Mesenchymal stem cell (in vitro differentiated cells and primary cell): Measurements from ENCODE around the gene OPCML.

ENCODE experiments used
- DNase-seq: peaks from one replicate; pipeline ENCODE4 v3.0.0-alpha.2; 2013
- H2AFZ ChIP-seq: one replicate; pipeline ENCODE4 v1.6.1; 2013; ENCODE audit warnings: low read depth, mild to moderate bottlenecking, control low read depth, inconsistent platforms, low read length, moderate library complexity
- H2AK5ac ChIP-seq: 2 replicates; pipeline ENCODE4 v1.6.1; 2013; ENCODE audit warnings: low read length, moderate library complexity, mild to moderate bottlenecking, inconsistent platforms; ENCODE audit not compliant: severe bottlenecking
- H2BK120ac ChIP-seq: one replicate; pipeline ENCODE4 v1.6.1; 2013; ENCODE audit warnings: low read depth, mild to moderate bottlenecking, inconsistent platforms, low read length, moderate library complexity
- H2BK12ac ChIP-seq, 2 experiments: one replicate each; pipeline ENCODE4 v1.6.1; 2013; ENCODE audit warnings: inconsistent platforms in 2 of 2, low read length in 2 of 2, mild to moderate bottlenecking in 2 of 2, moderate library complexity in 2 of 2, control low read depth in 1 of 2
- H2BK15ac ChIP-seq: one replicate; pipeline ENCODE4 v1.6.1; 2013; ENCODE audit warnings: mild to moderate bottlenecking, low read depth, inconsistent platforms; ENCODE audit not compliant: poor library complexity, severe bottlenecking
- H2BK5ac ChIP-seq: 2 replicates; pipeline ENCODE4 v1.6.1; 2013; ENCODE audit warnings: low read depth, mild to moderate bottlenecking, low read length, control low read depth, inconsistent platforms; ENCODE audit not compliant: poor library complexity, severe bottlenecking
- H3K14ac ChIP-seq, 2 experiments: one replicate each; pipeline ENCODE4 v1.6.1; 2013; ENCODE audit warnings: inconsistent platforms in 2 of 2, low read length in 2 of 2, control low read depth in 1 of 2, mild to moderate bottlenecking in 1 of 2, moderate library complexity in 1 of 2
- H3K18ac ChIP-seq, 2 experiments: one replicate each; pipeline ENCODE4 v1.6.1; 2013; ENCODE audit warnings: inconsistent platforms in 2 of 2, low read length in 2 of 2, control low read depth in 1 of 2, low read depth in 1 of 2, mild to moderate bottlenecking in 1 of 2
- H3K23ac ChIP-seq, 2 experiments: one replicate each; pipeline ENCODE4 v1.6.1; 2013; ENCODE audit warnings: inconsistent platforms in 2 of 2, low read length in 2 of 2, mild to moderate bottlenecking in 2 of 2, moderate library complexity in 2 of 2, control low read depth in 1 of 2
- H3K27ac ChIP-seq: 2 replicates; pipeline ENCODE4 v1.5.1; 2013; ENCODE audit warnings: mild to moderate bottlenecking, moderate library complexity, low read length, control low read depth, inconsistent platforms; ENCODE audit not compliant: poor library complexity, severe bottlenecking
- H3K27me3 ChIP-seq, 2 experiments: 2 replicates each; pipeline versions ENCODE4 v1.6.1 to v1.7.0; 2013; ENCODE audit warnings: low read length in 2 of 2, mild to moderate bottlenecking in 2 of 2, moderate library complexity in 2 of 2, control low read depth in 1 of 2, inconsistent platforms in 1 of 2; ENCODE audit not compliant: control insufficient read depth in 1 of 2, insufficient read depth in 1 of 2
- H3K36me3 ChIP-seq, 2 experiments: 2 replicates each; pipeline versions ENCODE4 v1.6.1 to v1.7.0; 2013; ENCODE audit warnings: low read length in 2 of 2, control low read depth in 1 of 2, inconsistent platforms in 1 of 2, low read depth in 1 of 2, mild to moderate bottlenecking in 1 of 2; ENCODE audit not compliant: insufficient read depth in 2 of 2, control insufficient read depth in 1 of 2
- H3K4ac ChIP-seq, 2 experiments: one replicate each; pipeline ENCODE4 v1.6.1; 2013; ENCODE audit warnings: inconsistent platforms in 2 of 2, low read length in 2 of 2, mild to moderate bottlenecking in 2 of 2, moderate library complexity in 2 of 2, control low read depth in 1 of 2, low read depth in 1 of 2
- H3K4me1 ChIP-seq: 2 replicates; pipeline ENCODE4 v1.6.1; 2013; ENCODE audit warnings: low read depth, low read length, control low read depth; ENCODE audit not compliant: control insufficient read depth, insufficient read depth
- H3K4me2 ChIP-seq: 2 replicates; pipeline ENCODE4 v1.6.1; 2013; ENCODE audit warnings: low read length, mild to moderate bottlenecking, inconsistent platforms; ENCODE audit not compliant: poor library complexity, severe bottlenecking
- H3K4me3 ChIP-seq, 2 experiments: 2 replicates each; pipeline versions ENCODE4 v1.5.1 to v1.7.0; 2013; ENCODE audit warnings: low read length in 2 of 2, mild to moderate bottlenecking in 2 of 2, control low read depth in 1 of 2, low read depth in 1 of 2; ENCODE audit not compliant: insufficient read depth in 1 of 2
- H3K79me1 ChIP-seq: replicated peaks from 2 replicates; pipeline ENCODE4 v1.6.1; 2013; ENCODE audit warnings: mild to moderate bottlenecking, control low read depth, low read length, inconsistent platforms; ENCODE audit not compliant: poor library complexity, severe bottlenecking
- H3K9ac ChIP-seq: 2 replicates; pipeline ENCODE4 v1.7.0; 2013; ENCODE audit warnings: mild to moderate bottlenecking, low read length, moderate library complexity
- H3K9me3 ChIP-seq: 2 replicates; pipeline ENCODE4 v1.7.0; 2013; ENCODE audit warnings: mild to moderate bottlenecking, low read length; ENCODE audit not compliant: control insufficient read depth
- H4K8ac ChIP-seq: one replicate; pipeline ENCODE4 v1.6.1; 2013; ENCODE audit warnings: inconsistent platforms, mild to moderate bottlenecking, low read length, moderate library complexity
- H4K91ac ChIP-seq: one replicate; pipeline ENCODE4 v1.6.1; 2013; ENCODE audit warnings: mild to moderate bottlenecking, low read length, inconsistent platforms
- WGBS: methylation state at CpG from one replicate; pipeline ENCODE4 v1.1.7; 2013; ENCODE audit warnings: mixed read lengths; 5-methylcytosine and 5-hydroxymethylcytosine counted together

The OPCML gene

GRCh38 chr11:132523929-132524328, 1008.4 kb downstream of the OPCML start:
- H2BK12ac ChIP-seq = no peak overlapping the region
- H2BK120ac ChIP-seq = no peak overlapping the region
- no peaks in the 10 kb centered on the region for H3K4me1 ChIP-seq
- no peak overlapping the region for H4K91ac ChIP-seq
- no peak overlapping the region for H2BK15ac ChIP-seq
- H3K23ac ChIP-seq = peak overlapping the region in 1 of 2 experiments; percentile 40
- no peak overlapping the region for H2AK5ac ChIP-seq
- H3K79me1 ChIP-seq = no peaks in the 10 kb centered on the region
- no peak overlapping the region for H2AFZ ChIP-seq
- no peak for DNase-seq
- no peaks in the 10 kb centered on the region for H3K9me3 ChIP-seq
- no peak overlapping the region for H3K18ac ChIP-seq
- H3K4me2 ChIP-seq = no peak overlapping the region
- no peak overlapping the region for H4K8ac ChIP-seq
- H3K4me3 ChIP-seq = no peak overlapping the region
- no peak overlapping the region for H3K27ac ChIP-seq
- H2BK5ac ChIP-seq = no peak overlapping the region
- no peaks in the 10 kb centered on the region for H3K36me3 ChIP-seq
- H3K9ac ChIP-seq = no peak overlapping the region
- no peak overlapping the region for H3K4ac ChIP-seq
- WGBS = 63% methylated on average over 4 of the region's 4 CpGs
- H3K27me3 ChIP-seq = peaks cover 0 to 3% of the 10 kb centered on the region in 2 experiments
- no peak overlapping the region for H3K14ac ChIP-seq

- H3K9ac ChIP-seq = no peak overlapping the region
- no peak overlapping the region for H2BK120ac ChIP-seq
- no peaks in the 10 kb centered on the region for H3K36me3 ChIP-seq
- H2BK15ac ChIP-seq = no peak overlapping the region
- H3K27ac ChIP-seq = no peak overlapping the region
- no peak overlapping the region for H3K4me2 ChIP-seq
- no peak overlapping the region for H2AFZ ChIP-seq
- no peak for DNase-seq
- no peak overlapping the region for H3K4ac ChIP-seq
- H3K4me3 ChIP-seq = no peak overlapping the region
- H3K23ac ChIP-seq = no peak overlapping the region
- no peak overlapping the region for H2BK5ac ChIP-seq
- no peak overlapping the region for H2BK12ac ChIP-seq
- peaks cover 0 to 8% of the 10 kb centered on the region in 2 experiments for H3K27me3 ChIP-seq
- no peaks in the 10 kb centered on the region for H3K4me1 ChIP-seq
- H3K79me1 ChIP-seq = no peaks in the 10 kb centered on the region
- no peak overlapping the region for H3K18ac ChIP-seq
- no peak overlapping the region for H4K91ac ChIP-seq
- WGBS = no CpG with 5 or more reads among the region's 1 CpG
- H3K9me3 ChIP-seq = peaks cover 4% of the 10 kb centered on the region
- H2AK5ac ChIP-seq = no peak overlapping the region
- H4K8ac ChIP-seq = no peak overlapping the region
- no peak overlapping the region for H3K14ac ChIP-seq
Measured at GRCh38 chr11:132520199-132520598, 1012.1 kb downstream of the OPCML start.

GRCh38 chr11:132519241-132519815, 1013.0 kb downstream of the OPCML start:
- no peak overlapping the region for H3K27ac ChIP-seq
- no peak for DNase-seq
- peaks cover 0 to 8% of the 10 kb centered on the region in 2 experiments for H3K27me3 ChIP-seq
- H3K18ac ChIP-seq = no peak overlapping the region
- H3K79me1 ChIP-seq = no peaks in the 10 kb centered on the region
- H2BK15ac ChIP-seq = no peak overlapping the region
- no peak overlapping the region for H3K4ac ChIP-seq
- H3K4me1 ChIP-seq = no peaks in the 10 kb centered on the region
- no peak overlapping the region for H3K4me2 ChIP-seq
- no peak overlapping the region for H2BK5ac ChIP-seq
- no peak overlapping the region for H2BK12ac ChIP-seq
- no peak overlapping the region for H2BK120ac ChIP-seq
- H3K36me3 ChIP-seq = no peaks in the 10 kb centered on the region
- no peak overlapping the region for H3K14ac ChIP-seq
- H3K9ac ChIP-seq = no peak overlapping the region
- no peak overlapping the region for H3K4me3 ChIP-seq
- H3K23ac ChIP-seq = no peak overlapping the region
- H2AFZ ChIP-seq = no peak overlapping the region
- H3K9me3 ChIP-seq = peaks cover 4% of the 10 kb centered on the region
- no peak overlapping the region for H4K8ac ChIP-seq
- H4K91ac ChIP-seq = no peak overlapping the region
- WGBS = 60% methylated on average over 3 of the region's 6 CpGs
- no peak overlapping the region for H2AK5ac ChIP-seq

GRCh38 chr11:132504501-132505041, 1027.7 kb downstream of the OPCML start:
- H2BK12ac ChIP-seq = no peak overlapping the region
- no peak overlapping the region for H2BK5ac ChIP-seq
- H2AK5ac ChIP-seq = no peak overlapping the region
- no peaks in the 10 kb centered on the region for H3K36me3 ChIP-seq
- H3K4me2 ChIP-seq = no peak overlapping the region
- no peaks in the 10 kb centered on the region for H3K4me1 ChIP-seq
- H3K79me1 ChIP-seq = no peaks in the 10 kb centered on the region
- no peak overlapping the region for H4K91ac ChIP-seq
- H3K4me3 ChIP-seq = no peak overlapping the region
- H3K4ac ChIP-seq = no peak overlapping the region
- DNase-seq = no peak
- H4K8ac ChIP-seq = no peak overlapping the region
- H3K27ac ChIP-seq = no peak overlapping the region
- no peaks in the 10 kb centered on the region for H3K27me3 ChIP-seq
- no peak overlapping the region for H3K14ac ChIP-seq
- peaks cover 4% of the 10 kb centered on the region for H3K9me3 ChIP-seq
- H2BK120ac ChIP-seq = no peak overlapping the region
- no peak overlapping the region for H3K9ac ChIP-seq
- 61% methylated on average over 8 of the region's 8 CpGs for WGBS
- no peak overlapping the region for H2AFZ ChIP-seq
- H3K18ac ChIP-seq = no peak overlapping the region
- H2BK15ac ChIP-seq = no peak overlapping the region
- H3K23ac ChIP-seq = no peak overlapping the region
